Retina (tissue), 1 donor: ENCODE data around the gene STX1B.
A peak's percentile ranks its signal among the peaks of the same experiment; 100 is the strongest.

Experiments
- DNase-seq: peaks from one replicate; pipeline ENCODE4 v3.0.0-alpha.2; 2016

Gene STX1B

GRCh38 chr16:30972872-30973271 is 37.6 kb downstream of the STX1B start:
- no peak for DNase-seq

DNA sequence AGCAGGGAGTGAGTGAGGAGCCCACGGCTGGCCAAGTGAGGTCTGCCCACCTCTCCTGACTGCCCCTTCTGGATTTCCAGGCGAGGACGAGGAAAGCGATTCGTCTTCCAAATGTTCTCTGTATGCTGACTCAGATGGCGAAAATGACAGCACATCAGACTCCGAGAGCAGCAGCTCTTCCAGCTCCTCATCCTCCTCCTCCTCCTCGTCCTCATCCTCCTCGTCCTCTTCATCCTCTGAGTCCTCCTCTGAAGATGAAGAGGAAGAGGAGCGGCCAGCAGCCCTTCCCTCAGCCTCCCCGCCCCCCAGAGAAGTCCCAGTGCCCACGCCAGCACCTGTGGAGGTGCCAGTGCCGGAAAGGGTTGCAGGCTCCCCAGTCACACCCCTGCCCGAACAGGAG is 39.1 kb downstream of the STX1B start:
- DNase-seq: no peak

GRCh38 chr16:30969246-30969842 is 41.1 kb downstream of the STX1B start:
- no peak for DNase-seq

GRCh38 chr16:30967795-30968194 is 42.6 kb downstream of the STX1B start:
- DNase-seq: no peak

DNA sequence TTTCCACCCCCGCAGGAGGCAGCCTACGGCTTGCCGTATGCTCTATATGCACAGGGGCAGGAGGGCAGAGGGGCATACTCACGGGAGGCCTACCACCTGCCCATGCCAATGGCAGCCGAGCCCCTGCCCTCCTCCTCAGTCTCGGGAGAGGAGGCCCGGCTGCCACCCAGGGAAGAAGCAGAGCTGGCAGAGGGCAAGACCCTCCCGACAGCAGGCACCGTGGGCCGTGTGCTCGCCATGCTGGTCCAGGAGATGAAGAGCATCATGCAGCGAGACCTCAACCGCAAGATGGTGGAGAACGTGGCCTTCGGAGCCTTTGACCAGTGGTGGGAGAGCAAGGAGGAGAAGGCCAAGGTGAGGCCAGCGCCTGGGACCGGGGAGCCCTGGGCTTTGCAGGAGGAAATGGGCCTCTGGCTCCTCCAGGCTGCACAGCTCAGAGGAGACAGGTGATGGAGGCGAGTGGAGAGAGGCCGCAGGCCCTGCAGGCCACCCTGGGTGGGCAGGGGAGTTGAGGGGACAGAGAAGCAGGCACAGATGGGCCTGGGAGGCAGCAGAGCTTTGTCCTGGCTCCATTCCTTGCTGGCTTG is 44.3 kb downstream of the STX1B start:
- no peak for DNase-seq

DNA sequence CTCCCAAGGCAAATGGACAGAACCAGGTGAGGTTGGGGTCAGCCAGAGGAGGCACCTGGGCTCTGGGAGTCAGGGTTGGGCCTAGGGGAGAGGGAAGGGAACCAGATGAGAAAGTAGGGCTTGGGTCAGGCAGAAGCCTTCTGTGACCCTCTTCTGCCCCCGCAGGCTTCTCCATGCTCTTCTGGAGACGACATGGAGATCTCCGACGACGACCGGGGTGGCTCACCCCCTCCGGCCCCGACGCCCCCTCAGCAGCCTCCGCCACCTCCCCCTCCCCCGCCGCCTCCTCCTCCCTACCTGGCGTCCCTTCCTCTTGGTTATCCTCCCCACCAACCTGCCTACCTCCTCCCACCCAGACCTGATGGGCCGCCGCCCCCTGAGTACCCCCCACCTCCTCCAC is 45.0 kb downstream of the STX1B start:
- no peak for DNase-seq

- no peak for DNase-seq
Observed at GRCh38 chr16:30964574-30965226, 45.7 kb downstream of the STX1B start.

GRCh38 chr16:30963925-30964511 is 46.4 kb downstream of the STX1B start:
- DNase-seq: no peak

- no peak for DNase-seq
Observed at GRCh38 chr16:30961384-30961783, 49.1 kb downstream of the STX1B start.

- peak; percentile 32 for DNase-seq
Observed at GRCh38 chr16:30958175-30959079, 52.0 kb downstream of the STX1B start.

- peak; percentile 100 for DNase-seq
Observed at GRCh38 chr16:30957456-30958174, 52.8 kb downstream of the STX1B start, which contains the start of gene SETD1A. TSS of gene SETD1A (plus strand) at chr16:30957754. CDS start at chr16:30958732, 978 bp downstream.

- DNase-seq: no peak
Observed at GRCh38 chr16:30956601-30957455, 53.6 kb downstream of the STX1B start.

DNA sequence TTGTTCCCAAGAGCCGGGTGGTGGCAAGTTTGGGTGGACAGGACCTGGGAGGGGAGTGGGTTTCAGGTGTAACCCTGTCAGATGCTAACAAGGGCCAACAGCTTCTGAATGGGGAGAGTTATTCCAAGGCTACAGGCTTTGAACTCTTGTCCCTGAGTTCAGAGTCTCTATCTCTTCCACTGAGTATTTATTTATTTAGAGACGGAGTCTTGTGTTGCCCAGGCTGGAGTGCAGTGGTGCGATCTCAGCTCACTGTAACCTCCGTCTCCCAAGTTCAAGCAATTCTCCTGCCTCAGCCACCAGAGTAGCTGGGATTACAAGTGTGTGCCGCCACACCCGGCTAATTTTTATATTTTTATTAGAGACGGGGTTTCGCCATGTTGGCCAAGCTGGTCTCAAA is 55.4 kb downstream of the STX1B start:
- DNase-seq: no peak

GRCh38 chr16:30953511-30954124 is 56.8 kb downstream of the STX1B start:
- peak; percentile 81 for DNase-seq

- no peak for DNase-seq
Observed at GRCh38 chr16:30953111-30953510, 57.3 kb downstream of the STX1B start.

GRCh38 chr16:30951750-30952149 is 58.7 kb downstream of the STX1B start:
- no peak for DNase-seq

DNA sequence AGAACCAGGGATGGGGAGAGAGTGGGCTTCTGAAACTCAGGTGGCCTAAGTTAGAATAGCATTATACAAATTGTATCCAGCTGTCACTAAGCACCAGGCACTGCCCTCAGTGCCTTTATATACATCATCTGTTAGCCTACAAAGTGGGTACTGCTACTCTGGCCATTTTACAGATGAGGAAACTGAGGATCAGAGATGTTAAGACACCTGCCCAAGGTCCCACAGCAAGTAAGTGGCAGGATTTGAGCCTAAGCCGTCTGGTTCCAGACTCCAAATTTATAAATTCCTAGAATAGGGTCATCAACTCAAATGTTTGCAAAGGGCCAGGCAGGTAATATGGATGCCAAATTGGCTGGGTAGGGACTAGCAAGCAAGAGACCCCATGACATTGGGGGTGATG is 59.2 kb downstream of the STX1B start:
- DNase-seq: no peak

DNA sequence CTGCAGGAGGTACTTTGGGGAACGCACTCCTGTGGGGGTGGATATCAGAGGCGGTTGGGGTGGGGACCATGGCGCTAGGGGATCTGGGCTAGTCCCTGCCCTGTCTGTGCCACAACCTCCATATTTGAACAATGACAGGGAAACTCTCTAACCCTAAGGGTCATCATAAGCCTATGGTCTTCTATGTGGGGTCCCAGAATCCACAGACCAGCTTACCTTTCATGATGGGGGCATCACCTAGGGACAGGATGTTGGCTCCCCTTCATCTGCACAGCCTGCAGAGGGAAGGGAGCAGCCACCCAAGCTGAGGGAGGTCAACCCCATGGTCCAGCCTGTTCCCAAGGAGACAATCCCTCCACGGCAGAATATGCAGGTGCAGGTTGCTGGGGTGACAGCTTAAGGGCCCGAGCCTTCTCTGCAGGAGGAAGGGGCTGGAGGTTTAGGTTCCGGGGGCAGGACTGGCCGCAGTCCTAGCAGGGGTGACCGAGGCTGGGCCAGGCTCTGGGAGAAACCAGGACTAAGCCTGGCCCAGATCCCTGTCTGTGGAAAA is 59.8 kb downstream of the STX1B start:
- no peak for DNase-seq

GRCh38 chr16:30949650-30950515 is 60.6 kb downstream of the STX1B start:
- DNase-seq: peak; percentile 41
